ENCODE results near the gene NGFR. TPM values are rescaled to one million over a fixed set of nuclear protein-coding genes. Genes with fewer than 3 reads are reported as not detected.

Gene NGFR
- total and polyA plus RNA-seq, 2 donors (not counting 1 experiment from before 2014, with no cell fraction given): 0.14 to 0.17 TPM

GRCh38 chr17:49460401-49460800 lies 34.7 kb upstream of the NGFR start:
- peaks cover 20% of the 10 kb centered on the region for H3K27me3 ChIP-seq (ENCODE audit: control insufficient read depth, insufficient read depth, low read length)
- H3K36me3 ChIP-seq (ENCODE audit: control insufficient read depth, insufficient read depth, low read length): no peaks in the 10 kb centered on the region

GRCh38 chr17:49461580-49461979 lies 33.5 kb upstream of the NGFR start:
- Histone ChIP-seq H3K4me1 (ENCODE audit: control insufficient read depth, extremely low read depth, insufficient read depth, low read length) (no peaks in the 10 kb centered on the region), H3K9me3 (ENCODE audit: control insufficient read depth, insufficient read depth, low read depth, low read length) (no peaks in the 10 kb centered on the region), H3K79me2 (ENCODE audit: control insufficient read depth, insufficient read depth, low read length) (no peaks in the 10 kb centered on the region), H3K27me3 (ENCODE audit: control insufficient read depth, insufficient read depth, low read length) (peaks cover 20% of the 10 kb centered on the region), H3K9ac (ENCODE audit: insufficient read depth, low read length) (no peak overlapping the region), H3K36me3 (ENCODE audit: control insufficient read depth, insufficient read depth, low read length) (no peaks in the 10 kb centered on the region), H2AFZ (ENCODE audit: low read length) (no peak overlapping the region), H4K20me1 (ENCODE audit: control insufficient read depth, extremely low read depth, insufficient read depth, low read length) (no peaks in the 10 kb centered on the region), H3K4me3 (replicated peaks in 1 of 4; ENCODE audit: control extremely low read depth in 1 of 4, insufficient read depth in 1 of 4, low read depth in 3 of 4, low read length in 4 of 4) (no peak overlapping the region), H3K27ac (ENCODE audit: insufficient read depth, low read length) (no peak overlapping the region), H3K4me2 (ENCODE audit: extremely low read depth, insufficient read depth, low read length) (no peak overlapping the region)
- no peak for TF ChIP-seq EZH2 (IDR thresholded peaks at IDR 0.05; ENCODE audit: low read length, missing control alignments)
- no peak for TF ChIP-seq CTCF (conservative IDR thresholded peaks at IDR 0.05 in 1 of 2, IDR thresholded peaks at IDR 0.05 in 1 of 2; ENCODE audit: low read depth in 1 of 2, low read length in 2 of 2)
- no peak for DNase-seq (ENCODE audit: low read depth in 2 of 2)

More at GRCh38 chr17:49460401-49460800, 34.7 kb upstream of the NGFR start:
- H3K4me3 ChIP-seq (replicated peaks in 1 of 4; ENCODE audit: control extremely low read depth in 1 of 4, insufficient read depth in 1 of 4, low read depth in 3 of 4, low read length in 4 of 4): no peak overlapping the region
- no peaks in the 10 kb centered on the region for H3K9me3 ChIP-seq (ENCODE audit: control insufficient read depth, insufficient read depth, low read depth, low read length)
- TF ChIP-seq CTCF (conservative IDR thresholded peaks at IDR 0.05 in 1 of 2, IDR thresholded peaks at IDR 0.05 in 1 of 2; ENCODE audit: low read depth in 1 of 2, low read length in 2 of 2) (no peak), EZH2 (IDR thresholded peaks at IDR 0.05; ENCODE audit: low read length, missing control alignments) (no peak)
- no peak overlapping the region for H3K9ac ChIP-seq (ENCODE audit: insufficient read depth, low read length)
- DNase-seq (ENCODE audit: low read depth in 2 of 2): no peak
- no peaks in the 10 kb centered on the region for H4K20me1 ChIP-seq (ENCODE audit: control insufficient read depth, extremely low read depth, insufficient read depth, low read length)
- no peak overlapping the region for H2AFZ ChIP-seq (ENCODE audit: low read length)
- H3K27ac ChIP-seq (ENCODE audit: insufficient read depth, low read length): no peak overlapping the region
- no peak overlapping the region for H3K4me2 ChIP-seq (ENCODE audit: extremely low read depth, insufficient read depth, low read length)
- no peaks in the 10 kb centered on the region for H3K4me1 ChIP-seq (ENCODE audit: control insufficient read depth, extremely low read depth, insufficient read depth, low read length)
- no peaks in the 10 kb centered on the region for H3K79me2 ChIP-seq (ENCODE audit: control insufficient read depth, insufficient read depth, low read length)

GRCh38 chr17:49464049-49464448 lies 31.0 kb upstream of the NGFR start:
- TF ChIP-seq CTCF (conservative IDR thresholded peaks at IDR 0.05 in 1 of 2, IDR thresholded peaks at IDR 0.05 in 1 of 2; ENCODE audit: low read depth in 1 of 2, low read length in 2 of 2) (no peak), EZH2 (IDR thresholded peaks at IDR 0.05; ENCODE audit: low read length, missing control alignments) (no peak)
- Histone ChIP-seq H3K27me3 (ENCODE audit: control insufficient read depth, insufficient read depth, low read length) (peaks cover 21% of the 10 kb centered on the region), H3K27ac (ENCODE audit: insufficient read depth, low read length) (no peak overlapping the region), H3K4me2 (ENCODE audit: extremely low read depth, insufficient read depth, low read length) (no peak overlapping the region), H3K9ac (ENCODE audit: insufficient read depth, low read length) (no peak overlapping the region), H3K4me3 (replicated peaks in 1 of 4; ENCODE audit: control extremely low read depth in 1 of 4, insufficient read depth in 1 of 4, low read depth in 3 of 4, low read length in 4 of 4) (no peak overlapping the region), H2AFZ (ENCODE audit: low read length) (no peak overlapping the region), H3K36me3 (ENCODE audit: control insufficient read depth, insufficient read depth, low read length) (no peaks in the 10 kb centered on the region), H3K4me1 (ENCODE audit: control insufficient read depth, extremely low read depth, insufficient read depth, low read length) (no peaks in the 10 kb centered on the region), H4K20me1 (ENCODE audit: control insufficient read depth, extremely low read depth, insufficient read depth, low read length) (no peaks in the 10 kb centered on the region), H3K9me3 (ENCODE audit: control insufficient read depth, insufficient read depth, low read depth, low read length) (no peaks in the 10 kb centered on the region), H3K79me2 (ENCODE audit: control insufficient read depth, insufficient read depth, low read length) (no peaks in the 10 kb centered on the region)
- DNase-seq (ENCODE audit: low read depth in 2 of 2): no peak
